DOHH2 (cell line): ENCODE data around the gene RBM48.

ENCODE experiments used
- H3F3A ChIP-seq: fragments of 200-600 bp; sonication (generic), shearing (Covaris generic); 2 replicates; pipeline ENCODE4 v1.6.0; 2016; ENCODE audit warnings: antibody characterized with exemption, mild to moderate bottlenecking; ENCODE audit not compliant: control insufficient read depth, insufficient read depth
- H3K27ac ChIP-seq: fragments of 200-600 bp; sonication (generic); 2 replicates; pipeline ENCODE4 v1.5.1; 2014; ENCODE audit warnings: low read depth, mild to moderate bottlenecking, low read length, moderate library complexity
- H3K27me3 ChIP-seq: fragments of 200-600 bp; sonication (generic); 2 replicates; pipeline ENCODE4 v1.6.1; 2014; ENCODE audit warnings: mild to moderate bottlenecking, low read length, mixed read lengths; ENCODE audit not compliant: control insufficient read depth
- H3K36me3 ChIP-seq: fragments of 200-600 bp; sonication (generic); 2 replicates; pipeline ENCODE4 v1.6.1; 2014; ENCODE audit warnings: mild to moderate bottlenecking, low read length, moderate library complexity, mixed read lengths; ENCODE audit not compliant: control insufficient read depth
- H3K4me1 ChIP-seq: fragments of 200-600 bp; sonication (generic); 2 replicates; pipeline ENCODE4 v1.6.1; 2014; ENCODE audit warnings: mild to moderate bottlenecking, low read length, mixed read lengths; ENCODE audit not compliant: control insufficient read depth
- H3K4me2 ChIP-seq: fragments of 200-600 bp; sonication (generic); 2 replicates; pipeline ENCODE4 v1.6.0; 2014; ENCODE audit warnings: mild to moderate bottlenecking, low read length, moderate library complexity
- H3K4me3 ChIP-seq: fragments of 200-600 bp; sonication (generic); 2 replicates; pipeline ENCODE4 v1.5.1; 2014; ENCODE audit warnings: mild to moderate bottlenecking, low read length, mixed read lengths
- H3K79me2 ChIP-seq: fragments of 200-600 bp; sonication (generic); 2 replicates; pipeline ENCODE4 v1.6.1; 2014; ENCODE audit warnings: mild to moderate bottlenecking, low read length, mixed read lengths; ENCODE audit not compliant: control insufficient read depth
- H3K9me2 ChIP-seq: fragments of 200-600 bp; sonication (generic); replicated peaks from 2 replicates; pipeline ENCODE4 v1.6.1; 2014; ENCODE audit warnings: mild to moderate bottlenecking, low read length, mixed read lengths; ENCODE audit not compliant: control insufficient read depth
- H3K9me3 ChIP-seq: fragments of 200-600 bp; sonication (generic); 2 replicates; pipeline ENCODE4 v1.6.1; 2014; ENCODE audit warnings: antibody characterized with exemption, low read length, mixed read lengths; ENCODE audit not compliant: control insufficient read depth, insufficient read depth
- H4K20me1 ChIP-seq: fragments of 200-600 bp; sonication (generic); 2 replicates; pipeline ENCODE4 v1.6.0; 2014; ENCODE audit warnings: low read depth, mild to moderate bottlenecking, antibody characterized with exemption, low read length, moderate library complexity; ENCODE audit not compliant: control insufficient read depth, insufficient read depth
- CTCF ChIP-seq: fragments of 200-600 bp; sonication (generic); IDR thresholded peaks from one replicate; pipeline ENCODE4 v1.5.1; 2014; ENCODE audit warnings: antibody characterized with exemption, mild to moderate bottlenecking, low read depth, low read length; ENCODE audit not compliant: poor library complexity, severe bottlenecking
- EZH2phosphoT487 ChIP-seq: fragments of 200-600 bp; sonication (generic); IDR thresholded peaks from 2 replicates; pipeline ENCODE4 v1.6.1; 2017; ENCODE audit warnings: borderline replicate concordance, mild to moderate bottlenecking, antibody characterized with exemption, low read length, moderate library complexity, mixed read lengths

Gene RBM48

GRCh38 chr7:92489634-92490033 is 39.0 kb upstream of the RBM48 start:
- H3K27ac ChIP-seq = no peak overlapping the region
- H3K4me1 ChIP-seq = no peaks in the 10 kb centered on the region
- no peak overlapping the region for H3K4me2 ChIP-seq
- H3K79me2 ChIP-seq = no peaks in the 10 kb centered on the region
- H3K9me3 ChIP-seq = no peaks in the 10 kb centered on the region
- no peaks in the 10 kb centered on the region for H3K27me3 ChIP-seq
- H3K4me3 ChIP-seq = no peak overlapping the region
- peaks cover 2% of the 10 kb centered on the region; the same call in 1 of the 2 replicates for H3F3A ChIP-seq
- TF ChIP-seq CTCF = no peak
- TF ChIP-seq EZH2phosphoT487 = no peak
- no peaks in the 10 kb centered on the region for H4K20me1 ChIP-seq
- H3K9me2 ChIP-seq = no peaks in the 10 kb centered on the region
- peaks cover 70% of the 10 kb centered on the region for H3K36me3 ChIP-seq

GRCh38 chr7:92496876-92497275 is 31.7 kb upstream of the RBM48 start:
- H3F3A ChIP-seq = peaks cover under 1% of the 10 kb centered on the region; the same call in 1 of the 2 replicates
- no peaks in the 10 kb centered on the region for H3K9me3 ChIP-seq
- H3K27ac ChIP-seq = no peak overlapping the region
- no peak overlapping the region for H3K4me3 ChIP-seq
- no peaks in the 10 kb centered on the region for H3K79me2 ChIP-seq
- H4K20me1 ChIP-seq = no peaks in the 10 kb centered on the region
- no peaks in the 10 kb centered on the region for H3K4me1 ChIP-seq
- no peaks in the 10 kb centered on the region for H3K9me2 ChIP-seq
- no peak for TF ChIP-seq EZH2phosphoT487
- no peak for TF ChIP-seq CTCF
- H3K36me3 ChIP-seq = peaks cover 44% of the 10 kb centered on the region
- no peaks in the 10 kb centered on the region for H3K27me3 ChIP-seq
- no peak overlapping the region for H3K4me2 ChIP-seq

DNA sequence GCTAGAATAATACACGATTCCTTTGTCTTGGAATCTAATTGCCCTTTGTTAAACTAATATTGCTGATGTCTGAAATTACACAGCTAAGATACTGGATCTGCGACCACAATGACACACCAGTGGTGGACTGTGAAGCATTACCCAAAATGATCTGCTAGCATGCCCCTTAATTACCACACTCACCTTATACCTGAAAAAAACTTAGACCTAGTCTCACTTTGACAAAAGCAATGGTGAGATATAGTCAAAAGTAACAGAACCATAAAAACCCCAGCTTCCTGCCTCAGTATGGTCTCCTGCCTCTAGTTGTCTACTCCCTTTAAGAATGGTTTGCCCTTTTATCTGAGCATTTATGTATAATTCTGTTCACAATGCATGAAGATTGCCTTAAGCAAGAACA is 30.0 kb upstream of the RBM48 start:
- no peaks in the 10 kb centered on the region for H3K79me2 ChIP-seq
- H3K27ac ChIP-seq = no peak overlapping the region
- H4K20me1 ChIP-seq = no peaks in the 10 kb centered on the region
- no peaks in the 10 kb centered on the region for H3K9me3 ChIP-seq
- H3K4me2 ChIP-seq = no peak overlapping the region
- no peaks in the 10 kb centered on the region for H3K9me2 ChIP-seq
- no peaks in the 10 kb centered on the region for H3F3A ChIP-seq
- no peaks in the 10 kb centered on the region for H3K4me1 ChIP-seq
- H3K27me3 ChIP-seq = no peaks in the 10 kb centered on the region
- peaks cover 39% of the 10 kb centered on the region for H3K36me3 ChIP-seq
- TF ChIP-seq EZH2phosphoT487 = no peak
- H3K4me3 ChIP-seq = no peak overlapping the region

DNA sequence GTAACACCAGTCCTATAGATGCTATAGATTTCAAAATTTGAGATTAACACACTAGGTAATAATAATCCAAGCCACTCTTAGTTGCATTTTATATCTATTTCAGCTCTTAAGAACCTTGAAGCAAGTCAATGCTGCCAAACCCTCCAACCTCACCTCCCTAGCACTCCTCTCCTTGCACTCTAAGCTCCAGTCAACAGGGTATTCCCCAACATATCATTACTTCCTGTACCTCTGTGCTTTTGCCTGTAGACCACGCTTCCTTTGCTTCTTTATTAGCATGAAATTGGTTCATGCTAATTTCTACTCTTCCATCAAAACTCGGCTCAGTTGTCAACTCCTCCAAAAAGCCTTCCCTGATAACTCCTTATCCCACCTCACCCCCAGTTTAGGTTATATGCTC is 24.8 kb upstream of the RBM48 start:
- Histone ChIP-seq H3K27me3 (no peaks in the 10 kb centered on the region), H3K9me3 (no peaks in the 10 kb centered on the region), H3F3A (no peaks in the 10 kb centered on the region), H3K79me2 (no peaks in the 10 kb centered on the region), H4K20me1 (no peaks in the 10 kb centered on the region), H3K4me3 (no peak overlapping the region), H3K36me3 (peaks cover 36% of the 10 kb centered on the region), H3K4me2 (no peak overlapping the region), H3K9me2 (no peaks in the 10 kb centered on the region), H3K27ac (no peak overlapping the region), H3K4me1 (no peaks in the 10 kb centered on the region)
- no peak for TF ChIP-seq CTCF
- no peak for TF ChIP-seq EZH2phosphoT487
